Nucleus accumbens (tissue), 56 donors: Measurements from ENCODE around the gene IP6K1.
"Not testable (repeated sequence)": the region's sequence is repeated elsewhere in the genome, so short reads cannot be mapped to it uniquely, and the experiment has no call there.

Experiments
- DNase-seq, 56 donors: peaks; one replicate each; lab custom pipeline; 2025; lab: John Stamatoyannopoulos, UW

IP6K1 gene

GRCh38 chr3:49786357-49787181 lies at the start of gene IP6K1:
Gene IP6K1 (minus strand): TSS chr3:49786542. CDS start chr3:49748040, 38,502 bp downstream.
- peak; percentile 94 to 100 (median 100) for DNase-seq

DNA sequence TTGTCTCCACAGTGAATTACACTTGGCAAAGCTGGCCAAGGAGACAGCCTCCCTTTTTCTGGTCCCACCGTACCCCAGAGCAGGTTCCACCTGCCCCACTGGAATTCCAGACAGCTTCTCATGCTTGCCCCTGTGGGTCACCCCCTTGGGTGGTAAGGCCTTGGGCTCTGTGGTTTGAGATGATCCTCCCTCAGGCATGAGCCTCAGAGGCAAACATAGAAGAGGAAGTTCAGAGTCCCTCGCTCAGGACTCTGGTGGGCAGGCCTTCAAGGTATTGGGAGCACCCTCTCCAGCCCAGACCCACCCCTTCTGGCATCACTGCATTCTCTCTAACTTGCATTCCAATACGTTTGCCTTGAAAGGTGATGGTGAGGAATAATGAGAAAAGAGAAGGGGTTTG lies 45.0 kb upstream of the IP6K1 start:
- no peak for DNase-seq

DNA sequence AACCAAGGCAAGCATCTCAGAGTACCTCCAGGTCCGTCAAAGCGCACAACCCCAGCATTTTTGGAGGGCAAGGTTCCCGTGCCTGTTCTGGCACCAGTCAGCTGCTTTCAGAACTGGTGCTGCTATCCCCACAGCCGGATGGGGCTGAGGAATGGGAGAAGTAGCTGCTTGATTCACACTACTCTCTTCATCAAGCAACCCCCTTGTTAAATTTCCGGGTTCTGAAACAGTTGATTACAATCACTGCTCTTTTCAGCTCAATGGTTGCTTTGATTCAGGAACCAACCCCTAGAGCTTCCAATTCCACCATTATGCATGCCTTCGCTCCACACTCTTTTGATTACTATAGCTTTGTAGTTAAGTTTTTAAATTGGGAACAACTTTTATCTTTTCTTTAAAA lies 39.7 kb upstream of the IP6K1 start:
- no peak for DNase-seq

DNA sequence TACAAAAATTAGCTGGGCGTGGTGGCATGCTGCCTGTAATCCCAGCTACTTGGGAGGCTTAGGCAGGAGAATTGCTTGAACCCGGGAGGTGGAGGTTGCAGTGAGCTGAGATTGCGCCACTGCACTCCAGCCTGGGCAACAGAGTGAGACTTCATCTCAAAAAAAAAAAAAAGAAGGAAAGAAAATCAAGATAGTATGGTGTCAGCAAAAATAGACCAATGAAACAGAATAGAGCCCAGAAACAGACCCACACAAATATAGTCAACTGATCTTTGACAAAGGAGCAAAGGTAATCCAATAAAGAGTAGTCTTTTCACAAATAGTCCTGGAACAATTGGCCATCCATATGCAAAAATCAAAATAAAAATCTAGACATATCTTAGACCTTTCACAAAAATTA lies 36.8 kb upstream of the IP6K1 start:
- DNase-seq, result not testable (repeated sequence)

- peak in 12 of 56 donors; percentile 6 to 41 (median 24) for DNase-seq
Measured at GRCh38 chr3:49813497-49814174, 27.3 kb upstream of the IP6K1 start, which contains the start of gene UBA7. Gene UBA7 (minus strand): TSS chr3:49813953. CDS start chr3:49813787, 166 bp downstream.

DNA sequence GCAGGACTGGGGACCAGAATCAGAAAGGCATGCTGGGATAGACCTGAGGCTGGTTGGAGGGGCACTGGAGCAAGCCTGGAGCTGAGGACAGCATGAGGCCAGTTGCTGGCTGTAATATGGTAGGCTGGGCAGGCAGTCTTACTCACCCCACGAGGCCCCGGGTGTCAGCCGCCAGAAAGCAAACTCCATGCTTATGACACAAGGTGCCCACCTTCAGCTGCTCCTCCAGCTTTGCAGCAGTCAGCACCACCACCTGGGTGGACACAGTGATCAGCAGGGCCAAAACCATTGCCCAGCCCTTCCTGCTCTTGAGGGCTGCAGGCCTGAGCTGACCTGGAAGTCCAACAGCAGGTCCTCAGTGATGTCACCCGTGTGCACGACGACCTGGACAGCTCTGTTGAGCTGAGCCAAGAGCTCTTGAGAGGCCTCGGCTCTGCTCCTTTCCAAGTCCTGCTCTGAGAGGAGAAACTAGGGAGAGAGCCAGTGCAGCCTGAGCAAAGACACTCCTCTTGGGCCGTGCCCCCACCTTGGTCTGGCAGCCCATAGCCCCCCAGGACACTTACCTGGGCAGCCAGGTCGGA lies 26.7 kb upstream of the IP6K1 start:
- DNase-seq, result no peak

DNA sequence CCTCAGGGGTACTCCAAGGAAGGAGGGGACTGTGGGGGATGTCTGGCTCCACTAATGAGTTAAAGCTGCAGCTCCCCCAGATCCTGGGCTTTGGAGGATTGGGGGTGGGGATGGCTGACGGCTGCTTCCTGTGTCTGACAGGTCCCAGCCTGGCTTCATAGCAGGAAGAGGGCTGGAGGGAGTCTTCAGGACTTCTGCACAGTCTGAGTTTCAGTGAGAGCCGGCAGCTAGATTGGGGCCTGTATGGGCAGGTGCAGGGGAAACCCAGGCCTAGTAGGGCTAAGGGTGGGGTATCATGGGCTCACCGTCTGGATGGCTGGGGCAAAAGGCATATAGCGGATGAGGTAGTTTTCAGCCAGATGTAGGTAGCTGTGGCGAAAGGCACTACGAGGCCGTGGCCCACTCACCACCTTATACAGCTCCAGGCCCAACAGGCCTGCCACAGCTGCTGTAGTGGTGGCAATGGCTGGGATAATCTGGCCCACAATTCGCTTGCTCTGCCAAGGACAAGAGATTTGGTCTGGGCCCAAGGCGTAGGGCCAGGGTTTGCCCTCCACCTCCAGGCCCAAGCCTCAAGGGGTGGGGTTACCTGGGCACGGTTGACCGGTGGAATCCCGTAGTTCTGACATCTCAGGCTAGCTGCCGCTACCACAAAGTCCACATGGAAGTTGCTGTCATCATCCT lies 21.2 kb upstream of the IP6K1 start:
- DNase-seq, result peak in 1 of 56 donors; percentile 6

DNA sequence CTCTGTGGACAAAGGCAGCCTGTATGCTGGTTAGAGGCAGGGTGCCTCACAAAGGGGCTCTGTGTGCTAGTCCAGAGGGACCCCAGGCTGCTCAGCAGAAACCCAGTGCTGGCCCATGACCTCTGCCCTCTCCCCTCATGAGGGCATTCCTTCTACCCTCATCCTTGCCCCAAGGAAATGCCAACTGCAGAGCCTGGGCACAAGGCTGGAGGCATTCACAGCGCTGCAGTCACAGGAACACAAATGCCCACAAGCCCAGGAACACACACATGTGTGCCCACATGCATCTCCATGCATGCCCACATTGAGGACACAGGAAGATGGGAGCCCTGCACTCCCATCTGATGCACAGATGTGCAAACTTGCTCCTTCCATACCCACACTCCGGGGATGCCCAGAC lies 20.5 kb upstream of the IP6K1 start:
- no peak for DNase-seq

GRCh38 chr3:49805897-49806701 lies 19.8 kb upstream of the IP6K1 start:
- DNase-seq, result peak in 16 of 56 donors; percentile 7 to 58 (median 16)

GRCh38 chr3:49805367-49805782 lies 19.0 kb upstream of the IP6K1 start:
- peak in 26 of 56 donors; percentile 9 to 68 (median 24) for DNase-seq

- no peak for DNase-seq
Measured at GRCh38 chr3:49804141-49805041, 18.0 kb upstream of the IP6K1 start.

DNA sequence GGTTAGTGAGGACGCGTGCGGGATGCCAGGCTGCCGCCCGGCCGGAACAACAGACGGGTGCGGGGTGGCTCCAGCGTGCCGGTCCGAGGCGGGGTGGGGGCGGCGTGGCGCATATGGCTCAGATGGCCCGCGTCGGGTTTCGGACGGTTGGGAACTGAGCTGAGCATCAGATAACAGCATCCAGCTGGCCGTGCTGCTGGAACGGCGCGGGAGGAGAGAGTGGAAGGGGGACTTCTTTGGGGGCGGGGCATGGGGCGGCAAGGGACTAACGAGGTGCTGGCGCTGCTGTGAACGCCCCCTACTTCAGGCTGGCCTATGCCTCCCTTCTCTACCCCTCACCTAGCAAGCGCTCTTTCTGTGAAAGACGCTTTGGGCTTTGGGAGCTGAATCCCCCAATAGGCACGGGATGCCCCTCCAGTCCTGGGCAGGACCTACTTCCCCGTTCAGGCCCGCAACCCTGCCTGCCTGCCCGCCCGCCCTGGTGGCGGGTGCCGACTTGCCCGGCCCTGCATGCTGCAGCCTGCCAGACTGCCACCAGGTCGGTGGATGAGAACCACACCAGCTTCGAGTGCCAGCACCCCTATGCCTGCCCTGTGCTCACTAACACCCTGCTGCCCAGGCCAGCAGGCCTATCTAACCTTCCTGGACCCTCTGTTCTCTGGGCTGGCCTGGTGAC lies 17.3 kb upstream of the IP6K1 start:
- peak in 9 of 56 donors; percentile 2 to 67 (median 49) for DNase-seq

DNA sequence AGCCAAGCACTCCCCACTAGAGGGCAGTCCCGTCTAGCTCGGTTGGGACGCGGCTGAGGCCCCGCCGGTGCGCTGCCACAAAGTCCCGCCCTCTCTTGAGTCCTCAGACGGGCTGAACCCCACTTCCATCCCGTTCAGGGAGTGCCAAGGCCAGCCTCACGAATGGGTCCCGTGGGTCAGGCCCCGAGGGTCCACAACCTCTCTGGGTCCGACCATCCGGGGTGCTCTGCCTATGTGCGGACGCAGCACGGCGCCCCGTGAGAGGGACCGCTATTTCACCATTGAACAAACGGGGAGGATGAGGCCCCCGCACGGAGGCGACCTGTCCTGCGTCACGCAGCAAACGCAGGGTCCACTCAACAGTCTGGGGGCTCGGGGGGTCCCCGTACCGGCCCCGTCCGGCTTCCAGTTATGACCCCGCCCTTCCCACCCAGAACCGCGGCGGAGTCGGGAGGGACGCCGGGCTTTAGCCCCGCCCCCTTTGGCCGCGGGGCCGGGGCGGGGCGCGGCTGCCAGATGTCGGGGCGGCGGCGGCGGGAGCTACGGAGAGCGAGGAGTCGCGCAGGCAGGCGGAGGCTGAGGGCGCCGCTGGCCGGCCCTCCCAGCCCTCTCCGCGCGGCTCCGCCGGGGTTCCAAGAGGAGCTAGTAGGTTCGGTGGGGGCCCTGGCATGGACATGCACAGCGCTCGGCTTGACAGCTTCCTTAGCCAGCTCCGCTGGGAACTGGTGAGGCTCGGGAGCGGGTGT lies 16.6 kb upstream of the IP6K1 start, which contains the start of gene INKA1:
Gene INKA1 (plus strand): TSS at position 543 of the 746 bp plus-strand sequence. CDS start 132 bp downstream, at position 675.
- peak in 55 of 56 donors; percentile 30 to 92 (median 76) for DNase-seq

GRCh38 chr3:49801160-49801559 lies 14.8 kb upstream of the IP6K1 start:
- DNase-seq, result no peak

GRCh38 chr3:49799761-49800160 lies 13.4 kb upstream of the IP6K1 start, which contains the start of gene CDHR4:
Gene CDHR4 (minus strand): TSS chr3:49799873. CDS start chr3:49799812, 61 bp downstream.
- DNase-seq, result no peak

GRCh38 chr3:49799105-49799504 lies 12.8 kb upstream of the IP6K1 start:
- no peak for DNase-seq
